HG02973 (cell line): Measurements from ENCODE around the gene RAD51B.

Source experiments
- ATAC-seq: cut with Tn5 transposase; IDR thresholded peaks from one replicate; pipeline ENCODE4 v1.9.1; 2021; ENCODE audit warnings: moderate library complexity; ENCODE audit not compliant: unreplicated experiment

The RAD51B gene

GRCh38 chr14:68226523-68226922 lies 406.9 kb downstream of the RAD51B start:
- ATAC-seq, result no peak

- no peak for ATAC-seq
Measured at GRCh38 chr14:68228656-68229055, 409.1 kb downstream of the RAD51B start.

DNA sequence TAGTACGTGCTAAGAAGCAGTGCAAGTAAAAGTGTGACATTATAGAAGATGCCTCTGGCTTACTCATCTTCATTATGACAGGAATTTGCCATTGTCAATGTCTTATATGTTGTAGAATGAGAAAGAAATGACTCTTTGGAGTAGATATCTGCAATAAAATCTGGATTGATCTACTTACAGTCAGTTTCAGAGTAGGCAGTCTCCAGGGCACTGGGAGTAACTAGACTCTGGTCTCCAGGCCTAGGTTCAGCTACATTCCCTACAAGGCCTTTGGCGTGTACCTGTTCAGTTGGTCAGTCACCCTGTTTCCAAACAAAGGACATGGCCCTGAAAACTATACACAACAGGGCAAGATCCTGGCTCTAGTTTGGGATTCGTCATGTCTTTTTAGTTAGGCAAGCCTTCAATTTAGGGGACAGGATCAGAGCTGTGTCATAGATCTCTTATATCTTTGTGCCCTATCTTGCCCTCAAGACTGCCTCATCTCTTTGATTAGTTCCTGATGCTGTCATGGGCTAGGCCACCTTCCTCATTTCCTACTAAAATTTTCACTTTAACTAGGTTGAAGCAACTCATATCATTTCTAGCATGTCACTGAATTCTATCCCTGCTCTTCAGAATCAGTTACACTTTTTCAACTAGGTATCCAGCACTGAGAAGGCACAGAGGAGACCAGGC lies 410.0 kb downstream of the RAD51B start:
- ATAC-seq, result no peak

DNA sequence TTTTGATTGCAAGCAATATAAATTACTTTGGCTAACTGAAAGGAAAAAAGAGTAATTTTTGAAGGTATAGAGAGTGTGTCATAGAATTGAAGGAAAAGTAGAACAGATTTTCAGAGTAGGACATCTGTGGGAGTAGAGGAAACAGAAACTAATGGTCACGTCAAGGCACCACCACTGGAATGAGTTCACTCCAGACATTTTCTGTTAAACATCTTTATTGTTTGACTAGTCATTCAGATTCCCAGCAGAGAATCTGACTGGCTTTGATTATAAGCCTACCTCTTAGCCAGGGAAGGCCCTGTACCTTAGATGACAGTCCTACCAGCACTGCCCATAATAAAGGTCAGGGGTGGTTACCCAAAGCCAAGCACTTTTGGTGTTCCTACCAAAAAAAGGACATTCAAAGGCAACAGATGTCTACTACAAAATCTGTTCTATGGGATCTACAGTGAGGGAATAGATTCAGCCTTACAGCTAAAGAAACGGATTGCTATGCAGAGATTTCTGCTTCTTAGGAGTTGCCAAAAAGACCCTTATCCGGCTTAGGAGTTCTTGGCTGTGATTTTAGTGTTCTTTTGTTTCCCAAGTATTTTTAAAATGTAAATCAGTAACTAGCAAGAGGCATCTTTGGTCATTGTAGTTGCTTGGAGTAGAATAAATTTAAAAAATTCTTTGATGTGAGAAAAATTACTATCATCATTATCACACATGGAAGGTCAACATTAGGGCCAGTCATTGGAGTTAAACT lies 410.8 kb downstream of the RAD51B start:
- no peak for ATAC-seq

DNA sequence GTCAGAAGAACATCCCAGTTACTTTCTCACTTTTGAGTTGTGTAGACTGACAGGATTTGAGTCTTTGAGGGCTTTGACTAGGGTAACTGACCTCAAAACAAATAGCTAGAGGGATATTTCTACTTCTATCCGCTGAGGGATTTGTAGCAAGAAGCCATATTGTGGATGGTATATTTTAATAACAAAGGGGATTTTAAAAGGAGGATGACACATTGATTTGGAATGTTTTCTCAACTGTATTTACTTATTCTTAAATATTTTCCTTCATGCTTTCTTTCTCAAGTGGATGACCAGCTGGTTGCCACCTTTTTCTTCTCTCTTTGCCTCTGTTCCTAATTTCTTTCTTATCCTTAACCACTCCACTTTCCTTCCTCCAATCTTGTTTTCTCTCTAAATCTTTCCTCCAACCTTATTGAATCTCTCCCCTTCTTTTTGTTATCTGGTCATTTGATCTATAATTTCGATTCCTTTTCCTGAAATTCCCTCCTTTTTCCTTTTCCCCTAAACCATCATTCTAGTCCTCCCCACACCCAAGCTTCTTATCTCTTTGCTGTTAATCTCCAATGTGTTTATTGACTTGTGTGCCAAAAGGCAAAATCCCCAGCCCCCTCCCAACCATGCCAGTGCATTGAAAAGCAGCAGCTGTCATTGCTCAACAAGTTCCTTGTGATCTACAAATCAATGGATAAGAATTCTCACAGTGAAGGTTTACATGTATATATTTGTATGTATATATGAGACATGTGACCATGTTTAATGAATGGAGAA lies 411.6 kb downstream of the RAD51B start:
- ATAC-seq, result no peak

GRCh38 chr14:68231898-68232297 lies 412.3 kb downstream of the RAD51B start:
- no peak for ATAC-seq

- ATAC-seq, result peak; percentile 73
Measured at GRCh38 chr14:68232300-68233055, 412.9 kb downstream of the RAD51B start.

DNA sequence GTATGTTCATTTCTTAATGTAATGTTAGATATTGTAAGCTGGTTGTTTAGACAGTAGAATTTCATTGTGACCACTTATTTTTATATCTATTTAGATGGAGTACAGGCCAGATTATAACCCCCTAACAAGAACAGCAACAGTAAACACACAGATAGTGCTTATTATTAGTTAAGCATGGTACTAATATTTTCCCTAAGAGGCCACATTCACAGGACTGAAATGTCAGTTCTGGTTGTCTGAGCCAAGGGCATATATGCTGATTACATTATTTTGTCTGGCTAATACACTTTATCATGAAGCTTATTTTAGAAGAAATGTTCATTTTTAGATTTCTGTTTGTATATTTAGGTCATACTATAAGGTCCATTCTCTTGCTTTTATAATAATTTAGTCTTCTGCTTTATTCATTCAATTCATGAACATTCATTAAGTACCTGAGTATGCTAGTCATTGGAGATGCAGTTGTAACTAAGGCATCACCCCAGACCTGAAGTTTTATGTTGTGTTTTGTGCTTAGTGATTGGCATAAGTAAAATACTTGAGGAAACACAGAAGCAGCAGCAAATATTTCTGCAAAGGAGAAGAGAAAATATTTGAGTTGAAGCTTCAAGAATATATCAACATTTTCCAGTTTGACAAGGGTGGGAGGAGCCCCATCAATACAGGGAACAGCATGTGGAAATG lies 413.7 kb downstream of the RAD51B start:
- no peak for ATAC-seq

DNA sequence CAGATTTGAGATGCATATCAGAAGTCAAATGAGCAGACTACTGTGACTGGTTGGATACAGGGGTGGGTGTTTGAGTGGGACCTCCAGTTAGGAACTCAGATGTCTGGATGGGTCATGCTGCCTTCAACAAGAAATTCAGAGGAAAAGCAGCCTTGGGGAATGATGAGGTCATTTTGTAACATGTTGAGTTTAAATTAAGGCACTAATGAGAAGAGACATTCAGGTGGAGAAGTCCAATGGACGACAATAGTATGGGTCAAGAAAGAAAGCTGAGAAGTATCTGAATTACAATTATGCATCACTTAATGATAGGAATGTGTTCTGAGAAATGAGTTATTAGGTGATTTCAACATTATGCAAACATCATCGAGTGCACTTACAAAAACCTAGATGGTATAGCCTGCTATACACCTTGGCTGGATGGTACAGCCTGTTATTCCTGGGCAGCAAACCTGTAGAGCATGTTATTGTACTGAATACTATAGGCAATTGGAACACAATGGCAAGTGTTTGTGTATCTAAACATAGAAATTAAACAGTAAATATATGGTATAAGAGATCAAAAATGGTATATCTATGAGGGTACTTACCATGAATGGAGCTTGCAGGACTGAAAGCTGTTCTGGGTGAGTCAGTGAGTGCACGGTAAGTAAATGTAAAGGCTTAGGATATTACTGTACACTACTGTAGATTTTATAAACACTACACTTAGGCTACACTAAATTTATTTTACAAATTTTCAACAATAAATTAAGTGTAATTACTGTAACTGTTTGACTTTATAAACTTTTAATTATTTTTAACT lies 414.7 kb downstream of the RAD51B start:
- ATAC-seq, result no peak

DNA sequence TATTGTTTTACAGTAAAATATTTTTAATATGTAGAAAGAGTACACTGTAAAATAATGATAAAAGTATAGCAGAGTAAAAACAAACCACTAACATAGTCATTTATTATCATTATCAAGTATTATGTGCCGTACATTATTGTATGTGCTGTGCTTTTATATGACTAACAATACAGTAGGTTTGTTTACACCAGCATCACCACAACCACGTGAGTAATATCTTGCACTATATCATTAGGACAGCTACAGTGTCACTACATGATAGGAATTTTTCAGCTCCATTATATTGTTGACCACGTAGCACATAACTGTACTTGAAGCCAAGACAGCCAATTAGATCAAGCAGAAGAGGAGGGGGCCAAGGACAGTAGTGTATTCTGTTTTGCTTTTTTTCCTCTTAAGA lies 415.4 kb downstream of the RAD51B start:
- no peak for ATAC-seq

GRCh38 chr14:68236582-68237458 lies 417.2 kb downstream of the RAD51B start:
- ATAC-seq, result no peak

DNA sequence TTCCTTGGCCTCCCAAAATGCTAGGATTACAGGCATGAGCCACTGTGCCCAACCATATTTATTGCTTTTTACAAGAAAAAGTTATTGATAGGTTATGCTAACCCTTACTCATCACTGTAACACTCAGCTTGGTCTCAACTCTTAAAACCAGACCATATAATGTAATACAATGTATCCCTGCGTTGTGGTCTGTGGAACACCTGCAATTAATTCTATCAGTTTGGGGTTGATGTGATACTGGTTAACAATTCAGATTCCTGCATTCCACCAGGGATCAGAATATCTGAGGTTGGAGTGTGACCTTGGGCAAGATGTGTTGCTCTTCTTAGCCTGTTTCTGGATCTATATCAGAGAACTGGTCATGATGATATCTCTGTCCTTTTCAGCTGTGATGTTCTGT lies 419.0 kb downstream of the RAD51B start:
- ATAC-seq, result no peak

DNA sequence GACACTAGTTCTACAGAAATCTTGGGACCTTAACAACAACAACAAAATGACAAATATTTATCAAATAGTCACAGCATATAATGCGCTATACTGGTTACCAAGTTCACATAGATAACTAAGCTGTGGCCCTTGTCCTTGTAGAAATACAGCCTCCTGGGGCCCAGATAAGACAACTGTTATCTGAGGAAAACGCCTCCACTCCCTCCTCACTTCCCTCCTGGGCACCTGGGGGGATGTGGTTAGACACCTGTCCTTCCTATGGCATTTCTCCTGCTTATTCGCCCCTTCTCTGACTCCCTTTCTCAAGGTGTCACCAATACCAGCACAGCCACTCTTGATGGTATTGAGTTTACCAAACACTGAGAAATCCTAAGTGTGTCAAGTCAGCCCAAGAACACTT lies 419.4 kb downstream of the RAD51B start:
- ATAC-seq, result no peak

DNA sequence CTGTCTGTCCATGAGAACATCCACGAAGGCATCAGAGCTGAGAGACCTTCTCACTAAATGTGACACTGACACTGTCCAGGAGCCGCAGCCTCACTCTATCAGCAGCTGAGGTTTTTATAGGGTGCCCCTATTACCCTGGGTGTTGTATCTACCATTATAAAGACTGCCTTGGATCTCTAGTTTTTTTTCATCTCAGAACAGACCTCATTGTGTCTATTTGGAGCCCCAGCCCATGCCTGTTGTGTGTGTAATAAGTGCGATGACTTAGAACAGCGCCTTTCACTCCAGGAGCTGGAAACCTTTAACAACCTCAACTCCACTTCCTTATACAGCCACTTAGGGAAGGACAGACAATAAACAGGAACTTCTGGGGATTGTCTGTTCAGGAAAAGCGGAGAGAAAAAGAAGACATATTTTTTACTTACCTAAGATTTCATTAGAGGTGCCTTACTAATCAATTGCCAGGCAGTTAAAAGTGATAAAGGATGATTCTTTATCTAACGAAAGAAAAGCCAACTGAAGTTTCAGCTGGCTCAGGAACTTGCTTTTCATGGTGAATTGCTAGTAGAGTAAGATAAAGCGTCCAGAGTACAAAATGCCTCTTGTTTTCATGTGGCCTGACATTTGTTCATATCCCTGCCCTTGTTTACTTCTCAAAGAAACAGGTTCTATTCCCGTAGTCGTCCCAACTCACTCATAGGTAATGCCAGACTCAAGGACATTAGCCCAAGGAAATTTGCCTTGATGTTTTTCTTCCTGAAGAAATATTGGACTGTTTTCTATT lies 420.6 kb downstream of the RAD51B start:
- ATAC-seq, result no peak

DNA sequence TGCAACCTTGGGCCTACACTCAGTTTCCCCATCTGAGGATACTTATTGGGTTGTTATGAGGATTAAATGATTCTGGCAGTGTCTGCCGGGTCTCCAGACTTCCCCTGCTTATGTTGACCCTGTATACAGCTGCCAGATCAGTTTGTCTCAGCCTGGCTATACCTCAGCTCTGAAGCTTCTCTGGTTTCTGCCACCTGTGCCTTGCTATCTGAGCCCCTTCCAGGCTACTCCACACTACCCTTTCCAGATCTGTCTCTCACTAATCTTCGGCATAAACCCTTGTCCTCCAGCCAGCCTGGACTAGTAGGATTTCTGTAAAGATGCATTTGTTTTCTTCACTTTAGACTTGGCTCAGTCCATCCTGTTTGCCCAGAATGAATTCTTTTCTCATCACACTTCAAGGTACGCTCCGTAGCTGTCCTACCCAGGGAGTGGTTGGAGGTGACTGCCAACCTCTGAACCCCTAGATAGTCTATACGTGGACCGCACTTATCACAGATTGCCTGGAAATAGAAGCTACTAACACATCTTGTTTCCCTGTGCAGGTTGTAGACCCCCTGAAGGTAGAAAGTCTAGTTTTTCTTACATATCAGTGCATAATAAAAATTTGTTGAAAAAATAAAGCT lies 422.4 kb downstream of the RAD51B start:
- ATAC-seq, result no peak

- no peak for ATAC-seq
Measured at GRCh38 chr14:68243450-68244010, 424.0 kb downstream of the RAD51B start.

GRCh38 chr14:68244262-68244980 lies 424.8 kb downstream of the RAD51B start:
- ATAC-seq, result no peak
